ENCODE measurements around the gene PSMD5.

DNA sequence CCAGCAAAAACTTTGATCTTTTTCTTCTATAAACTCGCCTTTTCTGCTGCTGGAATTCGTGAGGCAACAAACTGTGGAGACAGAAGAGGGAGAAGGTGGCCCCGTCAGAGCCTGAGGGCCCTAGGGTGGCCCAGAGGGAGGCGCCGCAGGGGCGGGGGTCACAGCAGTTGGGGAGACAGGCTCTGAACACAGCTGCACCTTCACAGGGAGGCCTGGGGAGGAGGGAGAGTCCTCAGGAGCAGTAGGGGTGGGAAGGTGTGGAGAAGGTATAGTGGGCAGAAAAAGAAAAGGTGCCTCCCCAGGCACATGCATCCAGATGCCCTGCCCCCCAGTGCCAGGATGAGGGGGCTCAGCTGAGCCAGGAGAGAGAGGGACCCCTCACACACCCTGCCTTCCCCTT lies 19.2 kb upstream of the PSMD5 start:
- TF ChIP-seq EZH2 (optimal IDR thresholded peaks at IDR 0.05; ENCODE audit: low read depth, low read length) = no peak
- TF ChIP-seq, protein P1, sequence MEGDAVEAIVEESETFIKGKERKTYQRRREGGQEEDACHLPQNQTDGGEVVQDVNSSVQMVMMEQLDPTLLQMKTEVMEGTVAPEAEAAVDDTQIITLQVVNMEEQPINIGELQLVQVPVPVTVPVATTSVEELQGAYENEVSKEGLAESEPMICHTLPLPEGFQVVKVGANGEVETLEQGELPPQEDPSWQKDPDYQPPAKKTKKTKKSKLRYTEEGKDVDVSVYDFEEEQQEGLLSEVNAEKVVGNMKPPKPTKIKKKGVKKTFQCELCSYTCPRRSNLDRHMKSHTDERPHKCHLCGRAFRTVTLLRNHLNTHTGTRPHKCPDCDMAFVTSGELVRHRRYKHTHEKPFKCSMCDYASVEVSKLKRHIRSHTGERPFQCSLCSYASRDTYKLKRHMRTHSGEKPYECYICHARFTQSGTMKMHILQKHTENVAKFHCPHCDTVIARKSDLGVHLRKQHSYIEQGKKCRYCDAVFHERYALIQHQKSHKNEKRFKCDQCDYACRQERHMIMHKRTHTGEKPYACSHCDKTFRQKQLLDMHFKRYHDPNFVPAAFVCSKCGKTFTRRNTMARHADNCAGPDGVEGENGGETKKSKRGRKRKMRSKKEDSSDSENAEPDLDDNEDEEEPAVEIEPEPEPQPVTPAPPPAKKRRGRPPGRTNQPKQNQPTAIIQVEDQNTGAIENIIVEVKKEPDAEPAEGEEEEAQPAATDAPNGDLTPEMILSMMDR (IDR thresholded peaks at IDR 0.05; ENCODE audit: low read length) = no peak
- TF ChIP-seq EZH2phosphoT487 (IDR thresholded peaks at IDR 0.05; ENCODE audit: low read length) = no peak

Data from MM.1S (cell line).